Breast epithelium (tissue), 4 donors: Measurements from ENCODE around the gene IPO13. TPM values are rescaled to one million over a fixed set of nuclear protein-coding genes. Genes with fewer than 3 reads are reported as not detected.

ENCODE experiments used
- DNase-seq, 2 donors: peaks; one replicate each; pipeline ENCODE4 v3.0.0-alpha.2; 2019; ENCODE audit warnings: low spot score in 2 of 2
- H3K27ac ChIP-seq, 2 donors: fragments of 200-600 bp; sonication (generic) in 1 of 2; one replicate each; pipeline ENCODE4 v1.5.1; 2016 to 2019; ENCODE audit warnings: mild to moderate bottlenecking in 1 of 2
- H3K27me3 ChIP-seq, 2 donors: fragments of 200-600 bp; sonication (generic) in 1 of 2; one replicate each; pipeline versions ENCODE4 v1.5.1 to v1.6.0; 2017 to 2019; ENCODE audit warnings: control low read depth in 1 of 2, mild to moderate bottlenecking in 1 of 2
- H3K36me3 ChIP-seq: fragments of 200-600 bp; one replicate; pipeline ENCODE4 v1.5.1; 2019
- H3K4me1 ChIP-seq, 2 donors: fragments of 200-600 bp; sonication (generic); one replicate each; pipeline ENCODE4 v1.5.1; 2016 to 2019; ENCODE audit warnings: control low read depth in 1 of 2
- H3K4me3 ChIP-seq, 3 donors: fragments of 200-600 bp; sonication (generic); 1 replicate in 2 of 3; 2 replicates in 1 of 3; pipeline ENCODE4 v1.5.1; 2016 to 2019; ENCODE audit warnings: mild to moderate bottlenecking in 3 of 3, moderate library complexity in 2 of 3
- H3K9me3 ChIP-seq, 2 donors: fragments of 200-600 bp; sonication (generic) in 1 of 2; one replicate each; pipeline ENCODE4 v1.5.1; 2016 to 2019; ENCODE audit warnings: control low read depth in 1 of 2
- POLR2A ChIP-seq: fragments of 450-650 bp; IDR thresholded peaks from one replicate; pipeline ENCODE4 v1.6.1; 2016; ENCODE audit warnings: antibody characterized with exemption, mild to moderate bottlenecking, moderate library complexity
- POLR2AphosphoS5 ChIP-seq, 3 donors: sonication (generic); formaldehyde crosslinking; IDR thresholded peaks; one replicate each; pipeline ENCODE4 v1.6.1; 2017; ENCODE audit warnings: antibody characterized with exemption in 3 of 3
- intact Hi-C: fragments of 100-400 bp; cut with DNase I; formaldehyde crosslinking; loops from one replicate; pipeline ENCODE4 v1.15.1; 2023; ENCODE audit warnings: low total_unique reads
- total RNA-seq, 3 donors: library from RNA; depleted of rRNA; stranded (reverse); fragments of >200 nt; gene quantifications; one replicate each; pipeline ENCODE4 v1.1.0, GENCODE V29; 2016
- TF ChIP-seq, protein P1 (sequence below), 3 donors: fragments of 450-650 bp; IDR thresholded peaks; one replicate each; pipeline ENCODE4 v1.5.1; 2016 to 2017; ENCODE audit warnings: antibody characterized with exemption in 3 of 3, mild to moderate bottlenecking in 3 of 3, moderate library complexity in 3 of 3

The IPO13 gene
- total RNA-seq, 3 donors from 2014 or later = 18.4 to 23.0 (median 20.5) TPM

GRCh38 chr1:43971336-43971980 lies 24.7 kb downstream of the IPO13 start:
- H3K27me3 ChIP-seq = no peaks in the 10 kb centered on the region
- no peak for DNase-seq
- H3K4me1 ChIP-seq = peaks cover 0 to 17% of the 10 kb centered on the region in 2 donors
- H3K36me3 ChIP-seq = no peaks in the 10 kb centered on the region
- intact Hi-C loops = loop anchor here (10.0 kb wide), 1 partner anchor 437 kb away; the partner anchor contains the start of gene PTPRF
- H3K9me3 ChIP-seq = no peaks in the 10 kb centered on the region
- H3K4me3 ChIP-seq = no peak overlapping the region
- TF ChIP-seq POLR2A (no peak), POLR2AphosphoS5 (IDR thresholded peaks at IDR 0.05) (no peak)
- TF ChIP-seq, protein P1, sequence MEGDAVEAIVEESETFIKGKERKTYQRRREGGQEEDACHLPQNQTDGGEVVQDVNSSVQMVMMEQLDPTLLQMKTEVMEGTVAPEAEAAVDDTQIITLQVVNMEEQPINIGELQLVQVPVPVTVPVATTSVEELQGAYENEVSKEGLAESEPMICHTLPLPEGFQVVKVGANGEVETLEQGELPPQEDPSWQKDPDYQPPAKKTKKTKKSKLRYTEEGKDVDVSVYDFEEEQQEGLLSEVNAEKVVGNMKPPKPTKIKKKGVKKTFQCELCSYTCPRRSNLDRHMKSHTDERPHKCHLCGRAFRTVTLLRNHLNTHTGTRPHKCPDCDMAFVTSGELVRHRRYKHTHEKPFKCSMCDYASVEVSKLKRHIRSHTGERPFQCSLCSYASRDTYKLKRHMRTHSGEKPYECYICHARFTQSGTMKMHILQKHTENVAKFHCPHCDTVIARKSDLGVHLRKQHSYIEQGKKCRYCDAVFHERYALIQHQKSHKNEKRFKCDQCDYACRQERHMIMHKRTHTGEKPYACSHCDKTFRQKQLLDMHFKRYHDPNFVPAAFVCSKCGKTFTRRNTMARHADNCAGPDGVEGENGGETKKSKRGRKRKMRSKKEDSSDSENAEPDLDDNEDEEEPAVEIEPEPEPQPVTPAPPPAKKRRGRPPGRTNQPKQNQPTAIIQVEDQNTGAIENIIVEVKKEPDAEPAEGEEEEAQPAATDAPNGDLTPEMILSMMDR (IDR thresholded peaks at IDR 0.05) = no peak
- no peak overlapping the region for H3K27ac ChIP-seq

GRCh38 chr1:43973981-43974442 lies 27.3 kb downstream of the IPO13 start:
- Histone ChIP-seq H3K36me3 (no peaks in the 10 kb centered on the region), H3K4me1 (peaks cover 0 to 26% of the 10 kb centered on the region in 2 donors), H3K9me3 (no peaks in the 10 kb centered on the region), H3K4me3 (peak overlapping the region; percentile 92 to 95 (median 95)), H3K27me3 (no peaks in the 10 kb centered on the region), H3K27ac (peak overlapping the region; percentile 96 to 97)
- TF ChIP-seq, protein P1 (IDR thresholded peaks at IDR 0.05) = no peak
- TF ChIP-seq POLR2A (no peak), POLR2AphosphoS5 (IDR thresholded peaks at IDR 0.05) (no peak)
- intact Hi-C loops = loop anchor here (10.0 kb wide), 1 partner anchor 439 kb away; the partner anchor contains the start of gene PTPRF
- no peak for DNase-seq

GRCh38 chr1:43974443-43975248 lies 27.9 kb downstream of the IPO13 start, which contains the start of gene ATP6V0B:
TSS of gene ATP6V0B (plus strand) at chr1:43974960. CDS start at chr1:43975041, 81 bp downstream.
- TF ChIP-seq POLR2AphosphoS5 (IDR thresholded peaks at IDR 0.05) = peak; percentile 84 to 97 (median 94)
- TF ChIP-seq POLR2A = peak; percentile 88
- TF ChIP-seq, protein P1 (IDR thresholded peaks at IDR 0.05) = peak; percentile 8 to 58 (median 54)
- Histone ChIP-seq H3K4me3 (peak within 1 kb of the TSS; percentile 92 to 95 (median 95)), H3K9me3 (no peaks in the 10 kb centered on the region), H3K27ac (peak within 1 kb of the TSS; percentile 96 to 97), H3K4me1 (peaks cover 0 to 26% of the 10 kb centered on the region in 2 donors), H3K36me3 (no peaks in the 10 kb centered on the region), H3K27me3 (no peaks in the 10 kb centered on the region)
- intact Hi-C loops = loop anchor here (5.0 to 10.0 kb wide), 3 partner anchors 440 to 1637 kb away; partner anchors contain the start of genes FOXJ3 and PTPRF
- peak; percentile 95 to 98 for DNase-seq

DNA sequence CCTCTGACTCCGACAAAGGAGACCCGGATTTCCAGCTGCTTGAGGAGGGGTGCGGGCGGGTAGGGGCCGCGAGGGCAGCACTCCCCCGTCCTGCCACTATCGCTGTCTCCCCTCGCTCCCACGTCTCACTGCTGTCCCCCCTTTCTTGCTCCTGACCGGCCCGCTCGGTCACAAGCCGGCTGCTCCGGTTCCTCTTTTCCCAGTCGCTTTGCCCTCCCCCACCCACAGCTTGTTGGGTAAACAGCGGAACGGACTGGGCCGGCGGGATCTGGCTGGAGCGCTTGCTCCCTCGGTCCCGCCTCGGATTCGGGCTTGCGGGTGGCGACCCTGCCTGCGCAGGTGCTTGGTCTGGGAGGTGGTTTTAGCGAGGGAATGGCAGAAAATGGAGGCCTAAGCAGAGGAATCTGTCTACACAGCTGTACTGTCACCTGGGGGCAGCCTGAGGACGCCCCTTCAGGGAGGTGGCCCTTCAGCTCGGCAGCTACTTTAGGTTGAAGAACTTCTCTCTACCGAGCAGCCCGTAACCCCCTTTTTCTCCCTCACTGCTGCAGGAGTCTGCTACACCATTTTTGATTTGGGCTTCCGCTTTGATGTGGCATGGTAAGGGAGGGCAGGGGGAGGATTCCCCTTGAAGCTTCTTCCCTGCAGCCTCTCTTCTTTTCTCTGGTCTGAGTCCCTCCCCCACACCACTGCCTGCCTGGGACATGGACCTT lies 28.7 kb downstream of the IPO13 start:
- Histone ChIP-seq H3K4me1 (peaks cover 0 to 23% of the 10 kb centered on the region in 2 donors), H3K4me3 (peak overlapping the region; percentile 92 to 95 (median 95)), H3K27me3 (no peaks in the 10 kb centered on the region), H3K27ac (peak overlapping the region; percentile 96 to 97), H3K36me3 (no peaks in the 10 kb centered on the region), H3K9me3 (no peaks in the 10 kb centered on the region)
- DNase-seq = peak; percentile 62 to 81
- intact Hi-C loops = loop anchor here (5.0 to 10.0 kb wide), 3 partner anchors 441 to 1638 kb away; partner anchors contain the start of genes FOXJ3 and PTPRF
- TF ChIP-seq POLR2A (no peak), POLR2AphosphoS5 (IDR thresholded peaks at IDR 0.05) (no peak)
- TF ChIP-seq, protein P1 (IDR thresholded peaks at IDR 0.05) = no peak
